HG02943 (cell line): ENCODE measurements around the gene MAP3K3.
"Not testable (repeated sequence)": the region's sequence is repeated elsewhere in the genome, so short reads cannot be mapped to it uniquely, and the experiment has no call there.

Source experiments
- ATAC-seq: cut with Tn5 transposase; IDR thresholded peaks from one replicate; pipeline ENCODE4 v1.9.1; 2021; ENCODE audit warnings: mild to moderate bottlenecking, low read depth, moderate library complexity; ENCODE audit not compliant: unreplicated experiment

MAP3K3 gene

DNA sequence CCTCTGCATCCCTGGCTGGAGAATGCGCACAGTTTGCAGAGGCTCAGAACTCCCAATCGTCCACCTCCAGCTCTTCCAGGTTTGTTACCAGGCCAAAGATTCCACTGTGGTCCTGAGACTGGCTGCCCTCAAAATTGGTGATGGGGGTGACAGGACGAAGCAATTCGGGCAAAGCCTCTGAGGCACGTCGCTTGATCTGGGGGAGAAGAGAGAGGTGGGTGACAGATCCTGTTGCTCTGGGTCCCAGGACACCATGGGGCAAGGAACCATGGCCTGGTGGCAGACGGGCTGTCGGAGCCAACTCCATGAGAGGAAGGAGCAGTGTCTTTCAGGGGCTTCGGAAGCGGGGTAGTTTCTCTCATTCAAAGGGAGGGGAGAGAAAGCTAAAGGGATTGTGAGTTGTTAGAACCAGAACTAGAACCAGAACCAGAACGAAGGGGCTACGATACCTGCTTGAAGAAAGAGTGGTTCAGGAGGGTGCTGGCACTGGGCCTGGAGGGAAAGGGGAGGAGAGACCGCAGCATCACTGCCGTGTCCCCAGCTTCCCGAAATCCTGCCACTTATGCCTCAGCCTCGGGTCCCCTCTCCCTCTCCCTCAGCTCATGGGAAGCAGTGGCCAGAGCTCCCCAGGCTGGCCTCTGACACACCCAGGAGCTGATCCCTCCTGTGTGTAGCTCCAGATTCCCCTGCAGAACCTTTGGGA, 81.5 kb downstream of the MAP3K3 start:
- no peak for ATAC-seq

DNA sequence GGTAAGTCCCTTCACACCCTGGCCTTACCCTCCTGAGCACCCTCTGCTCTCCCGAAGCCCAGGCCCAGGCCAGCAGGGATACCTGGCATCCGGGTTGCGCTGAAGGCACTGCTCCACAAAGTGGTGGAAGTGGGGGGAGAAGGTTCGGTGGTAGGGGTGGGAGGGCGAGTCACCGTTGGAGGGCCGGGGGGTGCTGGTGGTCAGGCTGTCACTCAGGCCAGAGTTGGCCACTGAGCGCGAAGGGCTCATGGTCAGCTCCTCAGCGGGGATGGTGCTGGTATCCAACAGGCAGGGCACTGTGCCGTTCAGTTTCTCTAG, 82.0 kb downstream of the MAP3K3 start:
- no peak for ATAC-seq

GRCh38 chr17:63704836-63705235, 82.6 kb downstream of the MAP3K3 start:
- ATAC-seq, result no peak

DNA sequence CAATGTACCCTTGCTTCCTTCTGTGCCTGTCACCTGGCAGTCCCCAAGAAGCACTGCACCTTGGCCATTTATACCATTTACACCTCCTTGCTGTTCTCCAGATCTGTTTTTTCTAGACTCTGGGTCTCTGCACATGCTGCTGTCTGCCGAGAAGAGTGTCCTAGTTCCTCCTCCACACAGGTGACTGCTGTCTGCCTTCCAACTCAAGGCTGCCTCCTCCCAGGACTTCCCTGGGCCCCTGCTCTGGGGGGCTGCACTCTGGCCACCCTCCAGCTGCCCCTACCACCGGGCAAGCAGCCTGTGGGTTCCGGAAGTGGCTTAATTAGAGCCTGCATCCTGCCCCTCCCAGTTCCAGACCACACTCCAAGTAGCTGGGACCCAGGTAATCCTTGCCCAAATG, 83.4 kb downstream of the MAP3K3 start:
- no peak for ATAC-seq

DNA sequence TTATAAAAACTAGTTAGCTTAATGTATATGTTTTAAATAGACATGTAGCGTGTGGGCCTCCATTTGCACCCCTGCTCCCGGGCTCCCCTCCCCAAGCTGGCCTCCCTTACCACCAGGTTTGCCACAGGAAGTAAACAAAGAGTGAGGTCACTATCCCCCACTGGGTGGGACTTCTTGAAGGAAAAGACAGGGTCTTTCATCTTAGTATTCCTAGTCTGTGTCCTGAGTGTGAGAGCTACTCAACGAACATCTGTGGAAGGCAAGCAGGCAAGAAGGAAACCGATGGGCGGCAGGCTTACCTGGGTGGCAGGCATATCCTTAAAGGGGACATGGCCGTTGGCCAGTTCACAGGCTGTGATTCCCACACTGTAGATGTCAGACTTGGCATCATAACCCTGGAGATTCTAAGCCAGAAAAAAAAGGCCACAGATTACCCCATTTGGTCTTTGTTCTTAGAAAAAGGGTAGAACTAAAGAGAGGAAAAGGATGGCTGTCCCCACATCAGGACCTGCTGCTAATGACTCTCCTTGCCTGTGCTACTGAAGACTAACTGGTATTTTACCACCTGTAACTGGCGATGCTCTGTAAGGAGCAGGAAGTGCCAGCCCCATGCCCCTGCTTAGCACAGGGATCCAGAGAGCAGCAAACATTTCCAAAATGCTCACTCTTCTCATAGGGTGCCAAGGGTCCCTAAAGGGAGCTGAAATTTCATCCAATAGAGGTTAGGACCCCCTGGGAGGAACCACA, 84.3 kb downstream of the MAP3K3 start:
- no peak for ATAC-seq

- ATAC-seq, result no peak
These were observed 84.9 kb downstream of the MAP3K3 start for GRCh38 chr17:63707151-63707550.

- no peak for ATAC-seq
These were observed 86.9 kb downstream of the MAP3K3 start for GRCh38 chr17:63709110-63709509.

GRCh38 chr17:63714550-63715277, 92.5 kb downstream of the MAP3K3 start:
- ATAC-seq, result no peak

GRCh38 chr17:63716426-63716825, 94.2 kb downstream of the MAP3K3 start:
- no peak for ATAC-seq

- no peak for ATAC-seq
These were observed 96.8 kb downstream of the MAP3K3 start for GRCh38 chr17:63718988-63719387.

GRCh38 chr17:63720194-63720593, 98.0 kb downstream of the MAP3K3 start:
- not testable (repeated sequence) for ATAC-seq

DNA sequence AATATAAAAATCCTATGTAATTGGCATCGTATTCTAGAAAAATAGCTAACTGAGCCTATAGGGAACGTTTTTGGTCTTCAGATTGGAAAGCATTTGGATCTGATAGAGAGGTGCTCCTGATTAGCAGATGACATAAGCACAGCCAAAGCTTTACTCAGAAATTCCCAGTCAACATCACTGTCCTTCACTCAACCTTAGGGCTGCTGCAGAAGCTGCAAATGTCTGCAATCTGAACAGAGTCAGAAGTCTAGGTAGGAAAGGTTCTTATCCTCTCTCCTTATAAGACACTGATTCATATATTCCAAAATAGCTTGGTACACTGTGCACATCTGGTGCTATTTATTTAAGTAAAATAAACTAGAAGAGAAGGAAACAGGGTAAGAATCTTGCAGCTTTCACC, 100.2 kb downstream of the MAP3K3 start:
- ATAC-seq, result no peak

GRCh38 chr17:63735691-63736090, 113.5 kb downstream of the MAP3K3 start:
- no peak for ATAC-seq

DNA sequence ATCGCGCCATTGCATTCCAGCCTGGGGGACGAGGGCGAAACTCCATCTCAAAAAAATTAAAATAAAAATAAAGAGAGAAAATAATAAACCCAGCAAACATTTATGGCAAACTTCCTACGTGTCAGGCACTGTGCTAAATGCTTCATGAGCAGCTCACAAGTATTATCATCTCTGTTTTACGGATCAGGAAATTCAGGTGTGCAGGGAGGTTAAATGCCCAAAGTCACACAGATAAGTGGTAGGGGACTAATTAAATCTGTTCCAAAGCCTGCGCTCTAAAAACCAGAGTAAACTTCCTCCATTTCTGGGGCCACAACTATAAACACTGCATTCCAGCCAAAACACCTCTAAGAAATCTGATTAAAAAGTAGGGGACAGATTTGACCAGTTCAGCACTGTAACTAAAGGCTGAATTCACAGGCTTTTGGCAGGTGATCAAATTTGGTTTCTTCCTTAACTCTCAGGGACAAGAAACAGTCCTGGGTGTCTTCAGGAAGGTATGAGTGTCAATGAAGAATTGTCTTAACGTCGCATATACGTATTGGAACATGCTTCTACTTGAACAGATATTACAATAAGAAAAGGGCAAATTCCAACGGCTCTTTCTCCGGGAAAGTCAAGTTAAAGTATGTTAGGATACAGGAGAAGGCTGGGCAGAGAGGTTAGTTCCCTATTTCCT, 118.4 kb downstream of the MAP3K3 start:
- ATAC-seq, result no peak

DNA sequence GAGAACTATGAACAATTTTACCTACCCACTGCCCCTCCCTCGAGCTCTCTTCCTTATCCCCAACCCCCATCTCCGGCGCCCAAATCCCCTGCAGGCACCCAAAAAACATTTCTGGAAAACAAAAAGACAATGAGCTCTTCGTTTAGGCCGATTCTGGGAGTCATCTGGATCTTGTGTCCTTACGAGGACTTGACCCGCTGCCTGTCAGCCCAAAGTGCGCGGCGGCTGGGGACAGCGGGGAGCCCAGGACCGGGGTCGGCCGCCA, 118.9 kb downstream of the MAP3K3 start:
- ATAC-seq, result peak; percentile 41

GRCh38 chr17:63741408-63742173, 119.4 kb downstream of the MAP3K3 start, which contains the start of gene STRADA:
TSS of gene STRADA (minus strand) at chr17:63741799. CDS start at chr17:63728369, 13,430 bp downstream.
- ATAC-seq, result peak; percentile 77
